ENCODE measurements around the gene TTC39C. TPM values are rescaled to one million over a fixed set of nuclear protein-coding genes. Genes with fewer than 3 reads are reported as not detected.

Gene TTC39C
- total and polyA plus RNA-seq, 2 of the 8 experiments (the other 6 are each of a cell fraction or from before 2014, with no cell fraction given): 8.1 to 79.1 TPM

DNA sequence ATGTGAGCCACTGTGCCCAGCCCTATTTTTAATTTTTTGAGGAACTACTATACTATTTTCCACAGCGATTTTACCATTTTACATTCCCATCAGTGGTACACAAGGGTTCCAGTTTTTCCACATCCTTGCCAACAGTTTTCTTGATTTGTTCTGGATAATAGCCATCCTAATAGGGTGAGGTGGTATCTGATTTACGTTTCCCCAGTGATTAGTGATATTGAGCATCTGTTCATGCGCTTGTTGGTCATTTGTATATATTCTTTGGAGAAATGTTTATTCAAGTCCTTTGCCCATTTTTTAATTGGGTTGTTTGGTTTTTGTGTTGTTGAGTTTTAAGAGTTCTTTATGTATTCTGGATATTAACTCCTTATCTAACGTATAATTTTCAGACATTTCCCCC lies 20.8 kb downstream of the TTC39C start (continued):
- TF ChIP-seq CHD7 (IDR thresholded peaks at IDR 0.05; ENCODE audit: insufficient replicate concordance, low read length) (no peak), CBX5 (IDR thresholded peaks at IDR 0.05; ENCODE audit: low read depth, low read length) (no peak), ZNF274 (IDR thresholded peaks at IDR 0.05; ENCODE audit: borderline replicate concordance, extremely low read depth, low read length) (no peak), SP1 (IDR thresholded peaks at IDR 0.05; ENCODE audit: low read depth, low read length) (no peak), CEBPB (IDR thresholded peaks at IDR 0.05; ENCODE audit: low read depth, low read length) (no peak), RBBP5 (IDR thresholded peaks at IDR 0.05; ENCODE audit: borderline replicate concordance, low read depth, low read length) (no peak), HDAC2 (IDR thresholded peaks at IDR 0.05; ENCODE audit: borderline replicate concordance in 1 of 2, low read depth in 2 of 2, low read length in 2 of 2) (no peak), GABPA (IDR thresholded peaks at IDR 0.05; ENCODE audit: borderline replicate concordance, insufficient read depth, low read length) (no peak), CTBP2 (IDR thresholded peaks at IDR 0.05; ENCODE audit: borderline replicate concordance, insufficient read depth, insufficient read length, low read length) (no peak), EZH2 (IDR thresholded peaks at IDR 0.05; ENCODE audit: low read depth, low read length, severe bottlenecking) (no peak)
- TF ChIP-seq, protein P1, sequence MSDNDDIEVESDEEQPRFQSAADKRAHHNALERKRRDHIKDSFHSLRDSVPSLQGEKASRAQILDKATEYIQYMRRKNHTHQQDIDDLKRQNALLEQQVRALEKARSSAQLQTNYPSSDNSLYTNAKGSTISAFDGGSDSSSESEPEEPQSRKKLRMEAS (IDR thresholded peaks at IDR 0.05): no peak

All from H1 (cell line).